ENCODE data around the gene KIF5B. TPM values are rescaled to one million over a fixed set of nuclear protein-coding genes. Genes with fewer than 3 reads are reported as not detected.

KIF5B gene
- total and polyA plus RNA-seq, 2 of the 8 experiments (the other 6 are each of a cell fraction or from before 2014, with no cell fraction given): 9.8 to 68.4 TPM

GRCh38 chr10:32059472-32059871, 3.2 kb upstream of the KIF5B start (continued):
- TF ChIP-seq NRF1 (IDR thresholded peaks at IDR 0.05; ENCODE audit: low read depth, low read length): no peak
- TF ChIP-seq MAX (IDR thresholded peaks at IDR 0.05): no peak
- TF ChIP-seq PHF8 (conservative IDR thresholded peaks at IDR 0.05; ENCODE audit: low read depth, low read length): no peak
- TF ChIP-seq TEAD4 (IDR thresholded peaks at IDR 0.05; ENCODE audit: low read depth, low read length): no peak
- no peak for TF ChIP-seq MAFK (IDR thresholded peaks at IDR 0.05; ENCODE audit: low read depth, low read length)
- TF ChIP-seq EZH2 (IDR thresholded peaks at IDR 0.05; ENCODE audit: low read depth, low read length, severe bottlenecking): no peak
- TF ChIP-seq TAF7 (optimal IDR thresholded peaks at IDR 0.05; ENCODE audit: borderline replicate concordance, low read depth, low read length): no peak
